Stimulated activated CD8-positive, alpha-beta memory T cell treated with anti-CD3 and anti-CD28 coated beads, Interleukin-12 subunit alpha, Interleukin-12 subunit beta, amount 100 ng/mL, for 24 hours (primary cell): Measurements from ENCODE around the gene SLC37A4.
"Not testable (repeated sequence)": the region's sequence is repeated elsewhere in the genome, so short reads cannot be mapped to it uniquely, and the experiment has no call there.

Experiments used
- DNase-seq: peaks from one replicate; pipeline ENCODE4 v3.0.0-alpha.2; 2020; ENCODE audit errors: extremely low read depth

SLC37A4 gene

DNA sequence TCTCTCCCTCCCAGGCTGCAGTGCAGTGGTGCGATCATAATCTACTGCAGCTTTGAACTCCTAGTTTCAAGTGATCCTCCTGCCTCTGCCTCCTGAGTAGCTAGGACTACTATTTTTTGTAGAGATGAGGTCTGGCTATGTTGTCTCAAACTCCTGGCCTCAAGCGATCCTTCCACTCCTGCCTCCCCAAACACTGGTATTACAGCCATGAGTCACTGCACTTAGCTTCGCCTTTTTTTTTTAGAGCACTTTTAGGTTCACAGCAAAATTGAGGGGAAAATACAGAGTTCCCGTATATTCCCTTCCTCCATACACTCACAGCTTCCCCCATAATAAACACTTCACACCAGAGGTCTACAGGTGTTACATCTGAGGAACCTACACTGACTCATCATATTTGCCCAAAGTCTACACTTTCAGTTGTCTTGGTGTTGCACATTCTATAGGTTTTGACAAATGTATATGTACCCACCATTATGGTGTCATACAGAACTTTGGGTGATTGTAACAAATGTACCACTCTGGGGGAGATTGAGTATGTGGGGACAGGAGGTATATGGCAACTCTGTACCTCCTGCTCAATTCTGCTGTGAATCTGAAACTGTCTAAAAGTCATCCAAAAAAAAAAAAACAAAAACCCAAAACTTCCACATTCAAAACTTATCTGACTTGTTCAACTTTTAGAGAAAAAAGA lies 11.3 kb upstream of the SLC37A4 start:
- DNase-seq: no peak

- not testable (repeated sequence) for DNase-seq
These were observed 8.8 kb upstream of the SLC37A4 start for GRCh38 chr11:119039471-119039870.

GRCh38 chr11:119038884-119039283 lies 8.2 kb upstream of the SLC37A4 start:
- DNase-seq: no peak

- DNase-seq: no peak
These were observed 4.1 kb upstream of the SLC37A4 start for GRCh38 chr11:119034813-119035212.

DNA sequence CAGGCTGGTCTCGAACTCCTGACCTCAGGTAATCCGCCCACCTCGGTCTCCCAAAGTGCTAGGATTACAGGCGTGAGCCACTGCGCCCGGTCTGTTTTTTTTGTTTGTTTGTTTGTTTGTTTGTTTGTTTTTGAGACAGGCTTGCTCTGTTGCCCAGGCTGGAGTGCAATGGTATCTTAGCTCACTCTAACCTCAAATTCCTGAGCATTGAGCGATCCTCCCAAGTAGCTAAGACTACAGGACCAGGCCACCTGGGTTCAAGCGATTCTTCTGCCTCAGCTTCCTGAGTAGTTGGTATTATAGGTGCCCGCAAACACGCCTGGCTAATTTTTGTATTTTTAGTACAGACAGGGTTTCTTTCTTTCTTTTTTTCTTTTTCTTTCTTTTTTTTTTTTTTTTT lies 2.7 kb upstream of the SLC37A4 start:
- not testable (repeated sequence) for DNase-seq

DNA sequence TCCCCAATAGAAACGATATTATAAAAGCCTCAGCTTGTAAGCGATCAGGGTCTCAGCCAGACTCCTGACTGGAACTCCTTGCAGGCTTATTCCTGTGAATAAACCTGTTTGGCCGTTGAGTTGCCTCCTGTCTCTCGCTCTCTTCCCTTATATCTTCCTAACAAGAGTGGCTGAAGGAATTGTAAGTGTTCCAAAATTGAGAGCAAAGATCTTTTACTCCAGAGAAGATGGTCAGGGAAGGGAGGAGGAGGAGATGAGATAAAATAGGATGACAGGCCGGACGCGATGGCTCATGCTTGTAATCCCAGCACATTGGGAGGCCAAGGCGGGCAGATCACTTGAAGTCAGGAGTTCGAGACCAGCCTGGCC lies 1.2 kb upstream of the SLC37A4 start:
- no peak for DNase-seq

- DNase-seq: no peak
These were observed 698 bp downstream of the SLC37A4 start for GRCh38 chr11:119030029-119030328.

DNA sequence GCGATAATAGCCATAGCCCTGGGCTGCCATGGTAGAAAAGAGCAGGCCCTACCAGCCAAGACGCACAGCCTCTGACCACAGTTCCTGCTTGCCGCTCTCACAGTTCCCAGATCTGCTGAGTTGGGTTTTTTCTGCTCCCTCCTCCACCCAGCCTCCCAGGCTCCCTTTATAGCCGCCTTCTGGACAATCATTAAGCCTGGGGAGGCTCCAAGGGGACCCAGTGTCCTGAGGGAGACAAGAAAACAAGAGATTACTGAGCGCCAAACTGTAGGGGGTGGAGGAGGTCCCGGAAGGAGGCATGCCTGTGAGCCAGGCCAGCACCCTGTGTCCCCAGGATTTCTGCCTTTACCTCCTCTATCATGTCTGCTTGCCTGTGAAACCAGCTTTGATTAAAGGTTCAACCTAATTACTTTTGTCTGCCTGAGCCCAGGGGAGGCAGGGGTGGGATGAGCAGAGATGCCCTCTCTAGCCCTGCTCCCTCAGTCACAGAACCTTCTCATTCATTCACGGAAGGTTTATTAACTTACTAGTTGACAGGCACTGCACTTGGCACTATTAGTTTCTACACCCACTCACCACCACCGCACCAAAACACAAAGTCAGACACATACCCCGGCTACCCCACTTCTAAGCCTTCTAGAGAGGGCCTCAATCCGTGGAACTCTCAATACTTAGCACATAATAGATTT lies 1.2 kb downstream of the SLC37A4 start:
- no peak for DNase-seq

DNA sequence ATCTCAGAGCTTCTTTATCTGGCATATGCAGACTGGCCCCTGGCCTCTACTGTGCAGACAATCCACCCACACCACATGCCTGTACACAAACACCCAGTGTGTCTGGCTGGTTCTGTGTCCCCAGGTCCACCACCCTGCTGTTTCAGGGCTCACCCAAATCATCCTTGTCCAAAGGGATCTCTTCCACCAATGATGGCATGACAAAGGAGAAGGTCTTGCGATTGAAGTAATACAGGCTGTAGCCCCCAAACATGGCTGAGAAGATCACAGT lies 1.7 kb downstream of the SLC37A4 start:
- no peak for DNase-seq

DNA sequence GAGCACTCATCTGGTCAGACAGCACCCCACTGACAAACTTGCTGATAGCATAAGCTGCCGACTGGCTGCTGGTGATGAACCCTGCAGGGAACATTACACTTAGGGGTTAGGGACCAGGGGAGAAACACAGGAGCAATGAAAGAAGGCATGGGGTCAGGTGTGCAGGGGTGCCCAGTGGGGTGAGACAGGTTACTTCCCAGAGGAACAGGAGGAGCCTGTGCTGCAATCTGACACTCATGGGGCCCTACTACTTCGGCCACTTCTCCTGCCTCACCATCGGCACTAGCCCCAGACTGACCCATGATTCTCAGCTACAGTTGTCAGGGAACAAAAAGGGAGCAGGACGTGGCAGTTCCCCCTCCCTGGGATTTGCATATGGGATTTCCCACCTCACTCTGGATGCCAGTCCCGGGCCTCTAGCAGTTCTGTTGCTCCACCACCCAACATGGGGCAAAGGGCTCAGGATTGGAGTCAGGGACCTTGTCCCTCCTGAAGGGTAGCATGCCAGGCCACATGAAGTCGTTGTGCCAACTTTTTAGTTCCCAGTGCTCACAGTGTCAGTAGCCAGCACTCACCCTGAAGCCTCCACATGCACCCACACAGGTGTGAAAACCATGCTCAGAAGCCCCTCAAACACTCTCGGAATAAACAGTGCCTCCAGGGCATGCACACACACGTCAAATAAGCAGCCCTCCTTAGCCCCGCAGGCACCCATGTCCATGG lies 2.2 kb downstream of the SLC37A4 start:
- DNase-seq: no peak

GRCh38 chr11:119027561-119028345 lies 2.9 kb downstream of the SLC37A4 start:
- DNase-seq: no peak

DNA sequence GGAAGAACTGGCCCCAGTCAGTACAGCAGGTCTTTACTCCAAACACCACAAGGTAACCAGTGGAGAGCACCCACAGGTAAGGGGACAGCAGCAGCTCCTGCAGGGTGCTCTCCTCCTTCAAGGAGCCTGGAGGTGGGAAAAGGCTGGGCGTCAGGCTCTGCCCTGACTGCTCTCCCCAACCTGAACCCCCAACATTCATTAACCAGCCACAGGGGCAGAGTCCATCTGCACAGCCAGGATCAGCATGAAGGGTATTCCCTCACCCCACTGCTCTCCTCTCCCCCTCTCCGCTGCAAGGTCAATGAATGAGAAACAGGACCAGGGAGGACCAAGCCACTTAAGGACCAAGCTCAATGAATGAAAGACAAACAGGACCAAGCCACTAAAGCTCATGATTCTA lies 3.7 kb downstream of the SLC37A4 start:
- DNase-seq: no peak

DNA sequence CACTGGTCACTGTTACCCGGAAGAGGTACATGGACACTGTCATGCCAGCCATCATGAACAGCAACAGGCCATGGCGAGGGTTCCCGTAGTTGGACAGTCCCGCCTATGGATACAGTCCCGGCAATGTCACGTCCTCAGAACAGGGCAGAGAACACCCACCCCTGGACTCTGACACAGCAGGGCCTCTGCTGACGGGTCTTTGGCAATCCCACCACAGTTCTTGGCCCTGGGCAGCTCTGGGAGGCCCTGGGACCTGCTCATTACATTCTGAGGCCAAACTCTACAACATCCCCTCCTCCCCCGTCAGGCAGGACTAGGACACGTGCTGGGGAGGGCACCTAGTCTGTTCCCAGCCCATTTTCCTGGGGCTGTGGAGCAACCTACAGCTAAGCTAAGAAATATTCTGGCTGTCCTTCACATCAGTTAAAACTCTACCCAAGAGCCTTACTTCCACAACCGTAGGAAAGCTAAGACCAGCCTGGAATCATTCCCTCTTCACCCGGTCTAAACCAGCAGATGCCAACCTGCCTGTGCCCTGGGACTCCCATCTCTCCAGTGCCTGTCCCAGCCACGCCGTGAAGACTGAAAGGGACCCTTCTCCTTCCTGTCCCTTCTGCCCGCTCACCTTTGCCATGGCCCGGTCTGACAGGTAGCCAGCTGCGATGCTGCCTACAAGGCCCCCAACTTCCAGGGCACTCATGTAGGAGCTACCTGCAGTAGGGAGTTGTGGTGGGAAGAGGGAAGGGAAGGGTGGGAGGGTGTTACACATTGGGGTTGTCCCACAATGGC lies 4.5 kb downstream of the SLC37A4 start:
- no peak for DNase-seq

DNA sequence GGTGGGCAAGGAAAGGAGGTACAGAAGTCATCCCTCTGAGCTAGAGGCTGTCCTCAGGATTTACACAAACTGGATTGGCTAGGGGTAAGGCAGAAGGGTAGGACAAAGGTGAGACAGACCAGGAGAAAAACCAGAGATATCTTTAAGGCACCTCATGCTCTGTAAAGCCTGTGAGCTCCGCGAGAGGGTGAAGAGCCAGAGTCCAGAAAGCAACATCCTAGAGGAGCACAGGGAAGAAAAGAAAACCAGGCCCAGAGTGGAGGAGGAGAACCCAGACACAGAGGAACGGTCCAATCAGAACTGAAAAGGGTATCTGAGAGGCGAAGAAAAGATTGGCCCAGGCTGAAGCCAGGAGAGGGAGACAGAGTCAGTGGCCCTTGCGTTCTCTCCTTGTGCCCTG lies 5.1 kb downstream of the SLC37A4 start:
- no peak for DNase-seq

DNA sequence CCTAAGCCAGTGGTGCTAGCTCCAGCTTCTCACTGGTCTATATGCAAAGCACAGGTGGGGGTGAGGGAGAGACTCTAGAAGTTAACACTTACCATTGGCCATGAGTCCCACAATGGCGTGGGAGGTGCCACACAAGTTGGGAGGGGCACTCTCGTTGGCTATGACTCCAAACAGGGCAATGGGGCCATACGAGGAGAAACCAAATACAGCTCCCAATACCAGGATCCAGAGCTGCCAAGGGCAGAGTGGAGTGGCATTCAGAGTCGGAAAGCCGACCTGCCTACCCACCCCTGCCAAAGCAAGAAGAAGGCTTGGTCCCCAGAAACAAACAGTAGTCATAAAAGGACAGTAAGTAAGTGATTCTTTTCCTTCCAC lies 5.6 kb downstream of the SLC37A4 start:
- DNase-seq: no peak

DNA sequence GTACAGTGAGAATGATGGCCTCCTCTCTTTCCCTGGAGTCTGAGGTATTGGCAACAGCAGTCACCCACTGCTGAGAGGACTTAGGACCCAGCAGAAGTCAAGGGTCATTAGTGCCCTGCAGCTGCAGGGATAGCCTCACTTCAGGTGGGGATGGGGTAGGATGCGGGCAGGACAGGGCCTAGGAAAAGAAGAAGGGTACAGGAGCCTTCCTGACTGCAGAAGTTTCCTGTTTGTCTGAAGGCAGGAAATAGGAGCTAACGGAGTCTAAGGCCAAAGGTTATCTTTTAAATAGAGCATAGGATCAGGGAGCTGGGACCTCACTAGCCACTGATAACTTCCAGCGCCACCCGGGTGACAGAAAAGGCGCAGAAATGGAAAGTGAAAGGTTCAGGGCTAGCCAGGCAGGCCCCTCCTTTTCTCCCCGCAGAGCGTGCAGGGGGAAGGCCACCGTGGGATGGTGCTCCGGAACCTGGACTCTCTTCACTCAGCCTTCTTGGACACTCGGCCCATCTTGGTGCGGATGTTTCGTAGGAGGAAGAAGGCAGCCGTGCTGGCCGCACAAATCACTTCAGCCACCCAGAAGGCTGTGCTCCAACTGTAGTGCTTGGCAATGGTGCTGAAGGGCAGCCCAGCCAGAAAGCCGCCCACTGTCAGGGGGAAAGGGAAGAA lies 6.1 kb downstream of the SLC37A4 start:
- no peak for DNase-seq

- no peak for DNase-seq
These were observed 6.9 kb downstream of the SLC37A4 start for GRCh38 chr11:119023741-119024140.

DNA sequence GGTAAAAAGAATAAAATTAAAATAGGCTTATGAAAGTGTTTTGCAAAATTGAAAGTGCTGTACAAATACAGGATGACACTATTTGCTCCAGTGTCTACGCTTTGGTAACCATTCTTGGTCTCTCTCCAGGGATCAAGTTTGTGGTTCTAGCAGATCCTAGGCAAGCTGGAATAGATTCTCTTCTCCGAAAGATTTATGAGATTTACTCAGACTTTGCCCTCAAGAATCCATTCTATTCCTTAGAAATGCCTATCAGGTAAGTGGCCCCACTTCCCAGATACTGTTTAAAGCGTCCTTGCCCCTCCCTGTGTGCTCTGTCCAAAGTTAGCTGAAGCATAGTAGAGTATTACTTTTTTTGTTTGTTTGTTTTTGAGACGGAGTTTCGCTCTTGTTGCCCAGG lies 9.0 kb downstream of the SLC37A4 start:
- no peak for DNase-seq

DNA sequence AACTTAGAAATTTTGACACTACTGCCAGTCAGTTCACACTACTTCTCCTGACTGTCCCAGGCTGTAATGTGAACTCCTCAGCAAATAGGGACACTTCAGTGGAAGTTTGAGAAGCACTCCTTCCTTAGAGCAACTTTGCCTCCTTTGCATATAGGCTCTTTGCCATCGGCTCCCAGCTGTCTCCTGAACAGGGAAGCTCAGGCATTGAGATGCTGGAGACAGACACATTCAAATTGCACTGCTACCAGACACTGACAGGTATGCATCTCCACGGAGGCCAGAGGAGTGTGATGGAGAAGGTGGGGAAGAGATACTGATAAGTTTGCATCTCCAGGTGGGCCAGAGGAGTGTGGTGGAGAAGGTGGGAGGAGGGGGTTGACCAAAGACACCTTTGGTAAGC lies 10.7 kb downstream of the SLC37A4 start:
- no peak for DNase-seq

DNA sequence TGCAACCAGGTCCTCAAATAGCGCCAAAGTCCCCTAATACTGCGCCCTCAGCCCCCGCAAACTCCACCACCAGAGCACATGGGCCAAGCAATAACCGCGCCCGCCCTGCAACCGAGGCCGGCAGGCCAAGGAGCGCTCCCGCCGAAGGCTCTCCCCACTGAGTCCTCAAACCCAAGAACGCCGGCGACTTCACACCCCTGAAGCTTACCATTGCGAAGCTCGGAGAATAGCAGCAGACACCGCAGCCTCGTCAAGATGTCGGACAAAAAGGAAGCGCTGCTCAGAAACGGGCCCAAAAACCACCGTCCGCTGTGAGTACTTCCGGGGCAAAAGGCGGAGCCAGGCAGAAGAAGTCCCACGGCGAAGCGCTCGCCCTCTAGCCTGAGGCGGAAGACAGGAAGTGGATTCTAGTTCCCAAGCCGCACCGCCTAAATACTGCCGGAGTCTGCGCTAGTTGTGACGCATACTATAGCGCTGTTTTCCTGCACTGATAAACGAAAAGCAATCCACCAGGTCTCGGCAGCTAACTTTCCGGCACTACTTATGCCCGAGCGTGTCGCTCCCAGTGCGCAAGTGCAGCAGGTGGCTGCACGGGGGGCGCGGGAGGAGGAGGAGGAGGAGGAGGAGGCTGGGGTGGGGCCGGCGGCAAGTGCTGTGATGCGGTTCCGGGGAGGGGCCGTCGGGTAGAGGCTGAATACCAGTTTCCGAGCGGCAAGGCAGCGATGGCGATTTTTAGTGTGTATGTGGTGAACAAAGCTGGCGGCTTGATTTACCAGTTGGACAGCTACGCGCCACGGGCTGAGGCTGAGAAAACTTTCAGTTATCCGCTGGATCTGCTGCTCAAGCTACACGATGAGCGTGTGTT lies 12.4 kb downstream of the SLC37A4 start, which contains the start of the genes RPS25 and TRAPPC4:
RPS25 (minus strand) TSS at position 270 of the 865 bp plus-strand sequence; CDS start at position 211, 59 bp downstream.
TRAPPC4 (plus strand) TSS at position 693 of the 865 bp plus-strand sequence; CDS start at position 723, 30 bp downstream.
- DNase-seq: peak; percentile 89
